Activated CD4-positive, alpha-beta memory T cell treated with anti-CD3 and anti-CD28 coated beads for 36 hours (primary cell): Measurements from ENCODE around the gene DPY19L2. TPM values are rescaled to one million over a fixed set of nuclear protein-coding genes. Genes with fewer than 3 reads are reported as not detected.
"Not testable (repeated sequence)": the region's sequence is repeated elsewhere in the genome, so short reads cannot be mapped to it uniquely, and the experiment has no call there.

ENCODE experiments used
- CTCF ChIA-PET: fragments of 350-600 bp; sonication (Branson Sonifier 250); formaldehyde crosslinking; loops from one replicate; lab custom pipeline; 2021; ENCODE audit warnings: antibody characterized with exemption, inconsistent platforms; lab: Charles Lee
- POLR2A ChIA-PET: fragments of 350-600 bp; sonication (Branson Sonifier 250); formaldehyde crosslinking; loops from one replicate; lab custom pipeline; 2021; ENCODE audit warnings: antibody characterized with exemption; lab: Charles Lee
- DNase-seq: peaks from one replicate; pipeline ENCODE4 v3.0.0-alpha.2; 2020
- H3K27ac Mint-ChIP-seq: one replicate; pipeline ENCODE4 v1.8.0; 2021; ENCODE audit warnings: mixed read lengths
- H3K27me3 Mint-ChIP-seq: one replicate; pipeline ENCODE4 v1.8.0; 2021; ENCODE audit warnings: mixed read lengths
- H3K36me3 Mint-ChIP-seq: one replicate; pipeline ENCODE4 v1.8.0; 2021; ENCODE audit warnings: mixed read lengths
- H3K4me1 Mint-ChIP-seq: one replicate; pipeline ENCODE4 v1.8.0; 2021; ENCODE audit warnings: low read depth, mixed read lengths
- H3K4me3 Mint-ChIP-seq: one replicate; pipeline ENCODE4 v1.8.0; 2021; ENCODE audit warnings: mild to moderate bottlenecking, mixed read lengths
- H3K9me3 Mint-ChIP-seq: one replicate; pipeline ENCODE4 v1.8.0; 2021; ENCODE audit warnings: mixed read lengths
- intact Hi-C: fragments of 100-400 bp; cut with micrococcal nuclease; formaldehyde crosslinking; loops from one replicate; pipeline ENCODE4 v1.15.1; 2023
- total RNA-seq, 2 experiments: library from RNA; stranded (reverse); gene quantifications; one replicate each; pipeline ENCODE4 v1.2.3, GENCODE V29; 2021

The DPY19L2 gene
- total RNA-seq, 2 experiments from 2014 or later: 0.34 to 0.67 TPM

GRCh38 chr12:63689141-63689540 is 20.8 kb upstream of the DPY19L2 start:
- H3K9me3 Mint-ChIP-seq, CTCF ChIA-PET, H3K27me3 Mint-ChIP-seq, H3K4me1 Mint-ChIP-seq, H3K4me3 Mint-ChIP-seq, H3K27ac Mint-ChIP-seq, DNase-seq, intact Hi-C loops, POLR2A ChIA-PET, H3K36me3 Mint-ChIP-seq: not testable (repeated sequence)

- H3K27me3 Mint-ChIP-seq, H3K36me3 Mint-ChIP-seq, POLR2A ChIA-PET, H3K27ac Mint-ChIP-seq, DNase-seq, CTCF ChIA-PET, H3K9me3 Mint-ChIP-seq, H3K4me1 Mint-ChIP-seq, intact Hi-C loops, H3K4me3 Mint-ChIP-seq: not testable (repeated sequence)
Observed at GRCh38 chr12:63686623-63687022, 18.3 kb upstream of the DPY19L2 start.

GRCh38 chr12:63685789-63686188 is 17.5 kb upstream of the DPY19L2 start:
- H3K27ac Mint-ChIP-seq, POLR2A ChIA-PET, DNase-seq, H3K4me3 Mint-ChIP-seq, H3K36me3 Mint-ChIP-seq, H3K27me3 Mint-ChIP-seq, H3K4me1 Mint-ChIP-seq, H3K9me3 Mint-ChIP-seq, intact Hi-C loops, CTCF ChIA-PET: not testable (repeated sequence)

- CTCF ChIA-PET, H3K4me3 Mint-ChIP-seq: not testable (repeated sequence)
Observed at GRCh38 chr12:63682617-63683016, 14.3 kb upstream of the DPY19L2 start.

GRCh38 chr12:63680758-63681157 is 12.5 kb upstream of the DPY19L2 start:
- H3K4me3 Mint-ChIP-seq, DNase-seq, H3K36me3 Mint-ChIP-seq, POLR2A ChIA-PET, H3K27ac Mint-ChIP-seq, CTCF ChIA-PET, H3K27me3 Mint-ChIP-seq, H3K4me1 Mint-ChIP-seq, intact Hi-C loops, H3K9me3 Mint-ChIP-seq: not testable (repeated sequence)

More at GRCh38 chr12:63682617-63683016, 14.3 kb upstream of the DPY19L2 start:
- intact Hi-C loops, DNase-seq, H3K9me3 Mint-ChIP-seq, POLR2A ChIA-PET, H3K27ac Mint-ChIP-seq, H3K36me3 Mint-ChIP-seq, H3K27me3 Mint-ChIP-seq, H3K4me1 Mint-ChIP-seq: not testable (repeated sequence)

- H3K27ac Mint-ChIP-seq, intact Hi-C loops, H3K36me3 Mint-ChIP-seq, CTCF ChIA-PET, DNase-seq, POLR2A ChIA-PET, H3K4me3 Mint-ChIP-seq, H3K9me3 Mint-ChIP-seq: not testable (repeated sequence)
- H3K27me3 Mint-ChIP-seq: peaks cover 25% of the 10 kb centered on the region
- peaks cover 12% of the 10 kb centered on the region for H3K4me1 Mint-ChIP-seq
Observed at GRCh38 chr12:63672550-63672949, 4.3 kb upstream of the DPY19L2 start.

- POLR2A ChIA-PET, H3K36me3 Mint-ChIP-seq, DNase-seq, H3K27ac Mint-ChIP-seq, H3K4me3 Mint-ChIP-seq, CTCF ChIA-PET, H3K9me3 Mint-ChIP-seq: not testable (repeated sequence)
- H3K4me1 Mint-ChIP-seq: peaks cover 12% of the 10 kb centered on the region
- intact Hi-C loops: loop anchor here (2.0 kb wide), 1 partner anchor 133 kb away; no protein-coding TSS in a partner anchor
- peaks cover 32% of the 10 kb centered on the region for H3K27me3 Mint-ChIP-seq
Observed at GRCh38 chr12:63669936-63670335, 1.6 kb upstream of the DPY19L2 start.

- CTCF ChIA-PET, H3K9me3 Mint-ChIP-seq, DNase-seq, POLR2A ChIA-PET, H3K27ac Mint-ChIP-seq, H3K36me3 Mint-ChIP-seq, intact Hi-C loops: not testable (repeated sequence)
- peak overlapping the region; percentile 6 for H3K4me3 Mint-ChIP-seq
- H3K4me1 Mint-ChIP-seq: peaks cover 12% of the 10 kb centered on the region
- peaks cover 32% of the 10 kb centered on the region for H3K27me3 Mint-ChIP-seq
Observed at GRCh38 chr12:63669427-63669826, 1.1 kb upstream of the DPY19L2 start.

GRCh38 chr12:63668800-63669365 is 590 bp upstream of the DPY19L2 start:
- intact Hi-C loops, H3K36me3 Mint-ChIP-seq, POLR2A ChIA-PET, DNase-seq, H3K27ac Mint-ChIP-seq, H3K9me3 Mint-ChIP-seq: not testable (repeated sequence)
- CTCF ChIA-PET: interaction anchor here (0.6 kb wide), 1 partner anchor 588 kb away, joined by 4 read pairs; no protein-coding TSS in a partner anchor
- Mint-ChIP-seq H3K4me1 (peaks cover 12% of the 10 kb centered on the region), H3K4me3 (peak overlapping the region; percentile 73), H3K27me3 (peaks cover 32% of the 10 kb centered on the region)

GRCh38 chr12:63663005-63663404 is 5.3 kb downstream of the DPY19L2 start:
- H3K27ac Mint-ChIP-seq, intact Hi-C loops, CTCF ChIA-PET, H3K9me3 Mint-ChIP-seq, H3K36me3 Mint-ChIP-seq, H3K4me3 Mint-ChIP-seq, H3K4me1 Mint-ChIP-seq, POLR2A ChIA-PET, DNase-seq: not testable (repeated sequence)
- peaks cover 14% of the 10 kb centered on the region for H3K27me3 Mint-ChIP-seq

GRCh38 chr12:63658501-63658900 is 9.8 kb downstream of the DPY19L2 start:
- H3K4me3 Mint-ChIP-seq, POLR2A ChIA-PET, intact Hi-C loops, H3K4me1 Mint-ChIP-seq, H3K36me3 Mint-ChIP-seq, H3K27me3 Mint-ChIP-seq, CTCF ChIA-PET, H3K9me3 Mint-ChIP-seq, H3K27ac Mint-ChIP-seq, DNase-seq: not testable (repeated sequence)

GRCh38 chr12:63656407-63656806 is 11.9 kb downstream of the DPY19L2 start:
- POLR2A ChIA-PET, H3K36me3 Mint-ChIP-seq, H3K4me1 Mint-ChIP-seq, H3K27me3 Mint-ChIP-seq, intact Hi-C loops, H3K4me3 Mint-ChIP-seq, H3K27ac Mint-ChIP-seq, DNase-seq, CTCF ChIA-PET, H3K9me3 Mint-ChIP-seq: not testable (repeated sequence)

GRCh38 chr12:63655543-63656257 is 12.6 kb downstream of the DPY19L2 start:
- H3K4me1 Mint-ChIP-seq, H3K36me3 Mint-ChIP-seq, H3K9me3 Mint-ChIP-seq, H3K4me3 Mint-ChIP-seq, DNase-seq, H3K27me3 Mint-ChIP-seq, POLR2A ChIA-PET, H3K27ac Mint-ChIP-seq, intact Hi-C loops, CTCF ChIA-PET: not testable (repeated sequence)
